ENCODE results near the gene CIAO3. TPM values are rescaled to one million over a fixed set of nuclear protein-coding genes. Genes with fewer than 3 reads are reported as not detected.

CIAO3 gene
- polyA plus RNA-seq, 3 donors, result 8.6 to 41.1 (median 11.8) TPM

DNA sequence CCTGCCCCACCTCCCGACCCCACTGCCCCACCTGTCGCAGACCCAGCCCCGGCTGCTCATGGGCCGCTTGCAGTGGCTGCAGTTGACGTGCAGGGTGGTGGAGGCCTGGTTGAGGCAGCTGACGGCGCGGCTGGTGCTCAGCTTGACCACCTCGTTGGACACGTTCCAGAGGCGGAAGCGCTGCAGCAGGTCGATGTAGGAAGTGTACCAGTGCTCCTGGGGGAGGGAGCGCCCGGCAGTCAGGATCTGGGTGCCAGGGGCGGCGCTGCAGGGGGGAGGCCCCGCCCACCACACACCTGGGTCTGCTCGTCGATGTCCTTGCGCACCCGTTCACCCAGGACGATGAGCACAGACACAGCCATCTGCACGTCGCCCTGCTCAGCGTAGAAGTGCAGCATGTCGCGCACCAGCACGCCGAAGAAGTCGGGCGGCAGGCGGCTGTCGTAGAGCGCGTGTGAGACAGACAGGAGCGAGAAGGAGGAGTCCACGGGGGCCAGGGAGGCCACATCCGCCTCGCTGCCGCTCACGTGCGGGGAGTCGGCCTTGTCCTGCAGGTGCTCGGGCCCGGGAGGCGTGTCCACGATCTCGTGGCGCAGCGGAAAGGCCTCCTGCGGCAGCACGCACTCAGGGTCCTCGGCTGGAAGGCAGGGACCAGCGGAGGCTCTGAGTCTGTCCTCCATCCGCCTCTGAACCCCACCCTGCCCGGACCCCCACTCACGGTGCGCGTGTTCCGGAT, 55.7 kb downstream of the CIAO3 start:
- intact Hi-C loops (cut with micrococcal nuclease), result loop anchor here (5.0 kb wide), 2 partner anchors 48 to 98 kb away; partner anchors contain the start of gene METTL26 (in 1 of the 2)
- Histone ChIP-seq H3K27me3 (ENCODE audit: control insufficient read depth in 2 of 2, insufficient read depth in 2 of 2, low read length in 2 of 2) (no peaks in the 10 kb centered on the region), H4K20me1 (ENCODE audit: insufficient read depth, low read length) (peaks cover 36% of the 10 kb centered on the region), H2AFZ (ENCODE audit: insufficient read depth, low read depth, low read length, poor library complexity, severe bottlenecking) (no peak overlapping the region), H3K9me3 (replicated peaks in 1 of 2; ENCODE audit: control insufficient read depth in 1 of 2, insufficient read depth in 1 of 2, low read length in 2 of 2) (no peaks in the 10 kb centered on the region), H3K4me2 (replicated peaks; ENCODE audit: extremely low read depth, low read length, poor library complexity, severe bottlenecking) (peak overlapping the region; percentile 86), H3K79me2 (ENCODE audit: insufficient read depth, low read length) (peaks cover 33% of the 10 kb centered on the region), H3K36me3 (replicated peaks in 1 of 2; ENCODE audit: control insufficient read depth in 1 of 2, insufficient read depth in 2 of 2, low read length in 2 of 2) (peaks cover 20 to 21% of the 10 kb centered on the region in 2 donors), H3K4me1 (ENCODE audit: control insufficient read depth in 1 of 2, insufficient read depth in 2 of 2, low read length in 2 of 2) (peaks cover 45 to 67% of the 10 kb centered on the region in 2 donors), H3K4me3 (replicated peaks in 1 of 3; ENCODE audit: low read depth in 2 of 3, low read length in 3 of 3) (no peak overlapping the region), H3K9ac (ENCODE audit: insufficient read depth, low read length, poor library complexity, severe bottlenecking) (no peak overlapping the region), H3K27ac (ENCODE audit: low read depth in 1 of 2, low read length in 2 of 2) (no peak overlapping the region)
- H3K36me3 Mint-ChIP-seq, result peaks cover 26 to 39% of the 10 kb centered on the region in 2 donors
- peaks cover 33% of the 10 kb centered on the region for H3K4me1 Mint-ChIP-seq
- no peak overlapping the region for H3K4me3 Mint-ChIP-seq
- 94% methylated on average over 60 of the region's 61 CpGs for WGBS (ENCODE audit: insufficient coverage)
- TF ChIP-seq, protein P1, sequence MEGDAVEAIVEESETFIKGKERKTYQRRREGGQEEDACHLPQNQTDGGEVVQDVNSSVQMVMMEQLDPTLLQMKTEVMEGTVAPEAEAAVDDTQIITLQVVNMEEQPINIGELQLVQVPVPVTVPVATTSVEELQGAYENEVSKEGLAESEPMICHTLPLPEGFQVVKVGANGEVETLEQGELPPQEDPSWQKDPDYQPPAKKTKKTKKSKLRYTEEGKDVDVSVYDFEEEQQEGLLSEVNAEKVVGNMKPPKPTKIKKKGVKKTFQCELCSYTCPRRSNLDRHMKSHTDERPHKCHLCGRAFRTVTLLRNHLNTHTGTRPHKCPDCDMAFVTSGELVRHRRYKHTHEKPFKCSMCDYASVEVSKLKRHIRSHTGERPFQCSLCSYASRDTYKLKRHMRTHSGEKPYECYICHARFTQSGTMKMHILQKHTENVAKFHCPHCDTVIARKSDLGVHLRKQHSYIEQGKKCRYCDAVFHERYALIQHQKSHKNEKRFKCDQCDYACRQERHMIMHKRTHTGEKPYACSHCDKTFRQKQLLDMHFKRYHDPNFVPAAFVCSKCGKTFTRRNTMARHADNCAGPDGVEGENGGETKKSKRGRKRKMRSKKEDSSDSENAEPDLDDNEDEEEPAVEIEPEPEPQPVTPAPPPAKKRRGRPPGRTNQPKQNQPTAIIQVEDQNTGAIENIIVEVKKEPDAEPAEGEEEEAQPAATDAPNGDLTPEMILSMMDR (IDR thresholded peaks at IDR 0.05), result no peak
- no peaks in the 10 kb centered on the region for H3K27me3 Mint-ChIP-seq (ENCODE audit: low read depth in 3 of 3)
- no peak for DNase-seq
- H3K9me3 Mint-ChIP-seq, result no peaks in the 10 kb centered on the region
- peak overlapping the region in 3 of 7 donors; percentile 19 to 55 (median 50) for H3K27ac Mint-ChIP-seq

DNA sequence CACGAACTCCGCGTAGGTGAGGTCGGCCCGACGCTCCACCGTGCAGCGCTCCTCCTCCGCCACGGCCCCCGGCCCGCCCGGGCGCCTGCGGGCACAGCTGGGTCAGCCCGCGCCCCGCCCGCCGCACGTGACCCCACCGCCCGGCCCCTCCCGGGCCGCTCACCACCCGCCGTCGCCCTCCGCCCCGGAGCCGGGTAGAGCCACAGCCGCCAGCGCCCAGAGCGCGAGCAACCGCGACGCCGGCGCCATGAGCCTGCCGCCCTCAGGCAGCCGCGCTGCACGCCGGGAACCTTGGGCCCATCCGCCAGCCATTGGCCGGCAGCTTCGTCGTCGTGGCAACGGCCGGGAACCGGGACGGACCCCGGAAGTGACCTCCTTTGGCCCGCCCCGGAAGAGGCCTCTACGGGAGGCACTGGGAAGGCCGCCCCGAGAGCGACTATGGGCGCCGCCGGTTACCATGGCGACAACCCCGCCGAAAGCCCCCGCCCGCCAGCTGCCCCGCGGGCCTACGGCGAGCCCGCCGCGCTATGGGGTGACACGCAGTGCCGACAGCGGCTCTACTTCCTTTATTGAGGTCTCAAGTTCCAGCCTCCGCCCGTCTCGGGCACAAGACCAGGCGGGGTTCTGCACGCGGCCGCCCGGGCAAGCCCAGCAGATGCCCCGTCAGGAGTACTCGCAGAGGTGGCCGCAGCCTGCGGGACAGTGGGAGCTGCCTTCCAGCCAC, 56.6 kb downstream of the CIAO3 start, which contains the start of gene JMJD8:
TSS of gene JMJD8 (minus strand) at position 264 of the 724 bp plus-strand sequence. CDS start at position 249, 15 bp downstream.
- H3K9ac ChIP-seq (ENCODE audit: insufficient read depth, low read length, poor library complexity, severe bottlenecking), result peak within 1 kb of the TSS; percentile 57
- H3K4me2 ChIP-seq (replicated peaks; ENCODE audit: extremely low read depth, low read length, poor library complexity, severe bottlenecking), result peak within 1 kb of the TSS; percentile 86
- peaks cover 0 to 2% (median 0%) of the 10 kb centered on the region in 3 donors for H3K27me3 Mint-ChIP-seq (ENCODE audit: low read depth in 3 of 3)
- peak within 1 kb of the TSS; percentile 48 to 69 for H3K27ac ChIP-seq (ENCODE audit: low read depth in 1 of 2, low read length in 2 of 2)
- no peaks in the 10 kb centered on the region for H3K9me3 Mint-ChIP-seq
- intact Hi-C loops (cut with micrococcal nuclease), result loop anchor here (5.0 kb wide), 2 partner anchors 47 to 97 kb away; partner anchors contain the start of gene METTL26 (in 1 of the 2)
- H3K4me1 ChIP-seq (ENCODE audit: control insufficient read depth in 1 of 2, insufficient read depth in 2 of 2, low read length in 2 of 2), result peaks cover 41 to 66% of the 10 kb centered on the region in 2 donors
- H3K36me3 Mint-ChIP-seq, result peaks cover 26 to 39% of the 10 kb centered on the region in 2 donors
- no peaks in the 10 kb centered on the region for H3K27me3 ChIP-seq (ENCODE audit: control insufficient read depth in 2 of 2, insufficient read depth in 2 of 2, low read length in 2 of 2)
- 1% methylated on average over 91 of the region's 91 CpGs for WGBS (ENCODE audit: insufficient coverage)
- peak within 1 kb of the TSS; percentile 41 to 78 (median 52) for H3K4me3 ChIP-seq (replicated peaks in 1 of 3; ENCODE audit: low read depth in 2 of 3, low read length in 3 of 3)
- peak within 1 kb of the TSS; percentile 54 to 90 (median 88) for H3K27ac Mint-ChIP-seq
- DNase-seq, result peak; percentile 94 to 97 (median 97)
- H3K4me3 Mint-ChIP-seq, result peak within 1 kb of the TSS; percentile 73 to 79
- TF ChIP-seq, protein P1 (IDR thresholded peaks at IDR 0.05), result no peak
- H4K20me1 ChIP-seq (ENCODE audit: insufficient read depth, low read length), result peaks cover 36% of the 10 kb centered on the region
- H3K4me1 Mint-ChIP-seq, result peaks cover 30% of the 10 kb centered on the region
- H3K79me2 ChIP-seq (ENCODE audit: insufficient read depth, low read length), result peaks cover 33% of the 10 kb centered on the region
- peaks cover 20 to 21% of the 10 kb centered on the region in 2 donors for H3K36me3 ChIP-seq (replicated peaks in 1 of 2; ENCODE audit: control insufficient read depth in 1 of 2, insufficient read depth in 2 of 2, low read length in 2 of 2)
- peak within 1 kb of the TSS; percentile 76 for H2AFZ ChIP-seq (ENCODE audit: insufficient read depth, low read depth, low read length, poor library complexity, severe bottlenecking)
- no peaks in the 10 kb centered on the region for H3K9me3 ChIP-seq (replicated peaks in 1 of 2; ENCODE audit: control insufficient read depth in 1 of 2, insufficient read depth in 1 of 2, low read length in 2 of 2)

Data from CD14-positive monocyte (primary cell).